NCI-H446 treated with DMSO at 0.1 percent for 48 hours (cell line): ENCODE measurements around the gene VAMP1.
"Not testable (repeated sequence)": the region's sequence is repeated elsewhere in the genome, so short reads cannot be mapped to it uniquely, and the experiment has no call there.

Experiments
- DNase-seq: peaks from one replicate; lab custom pipeline; 2025; lab: John Stamatoyannopoulos, UW

The VAMP1 gene, protein sequence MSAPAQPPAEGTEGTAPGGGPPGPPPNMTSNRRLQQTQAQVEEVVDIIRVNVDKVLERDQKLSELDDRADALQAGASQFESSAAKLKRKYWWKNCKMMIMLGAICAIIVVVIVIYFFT

DNA sequence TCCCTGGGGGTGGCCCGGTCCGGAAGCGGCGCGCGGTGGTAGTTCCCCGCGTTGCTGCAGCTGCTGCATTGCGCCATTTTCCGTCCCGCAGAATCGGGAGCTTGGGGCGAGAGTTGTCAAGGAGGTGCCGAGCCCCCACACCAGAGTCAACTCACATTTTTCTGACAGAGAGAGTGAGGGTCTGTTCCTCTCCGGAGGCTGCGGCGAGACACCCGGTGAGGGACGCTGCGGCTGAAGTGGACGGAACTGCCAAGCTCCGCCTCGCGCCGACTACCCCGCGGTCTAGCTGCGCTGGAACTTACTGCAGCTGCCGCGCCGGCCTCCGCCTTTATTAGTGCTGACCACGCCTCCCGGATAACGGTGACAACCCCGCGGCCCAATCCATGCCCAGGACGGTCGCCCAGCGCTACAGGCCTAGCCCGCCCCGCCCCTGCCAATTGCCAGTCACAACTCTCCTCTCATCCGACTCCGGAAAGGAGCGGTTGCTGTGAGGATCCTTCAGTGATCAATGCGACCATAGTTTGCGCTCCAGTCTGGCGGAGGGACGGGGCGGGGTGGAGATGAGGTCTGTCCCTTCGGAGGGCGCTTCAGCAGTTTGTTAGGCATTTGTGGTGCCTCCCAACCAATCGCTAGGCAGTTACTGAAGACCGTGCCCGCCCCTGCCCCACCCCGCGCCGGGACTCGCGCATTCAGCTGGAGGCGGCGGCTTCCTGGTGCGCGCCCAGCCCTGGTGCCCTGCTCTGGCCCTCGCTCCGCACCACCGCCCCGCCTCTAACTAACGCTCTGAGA is at the start of gene VAMP1:
Gene VAMP1, minus strand, starts transcription at position 303 of the 789 bp plus-strand sequence. Its CDS starts 146 bp downstream, at position 157.
- DNase-seq: peak; percentile 97

DNA sequence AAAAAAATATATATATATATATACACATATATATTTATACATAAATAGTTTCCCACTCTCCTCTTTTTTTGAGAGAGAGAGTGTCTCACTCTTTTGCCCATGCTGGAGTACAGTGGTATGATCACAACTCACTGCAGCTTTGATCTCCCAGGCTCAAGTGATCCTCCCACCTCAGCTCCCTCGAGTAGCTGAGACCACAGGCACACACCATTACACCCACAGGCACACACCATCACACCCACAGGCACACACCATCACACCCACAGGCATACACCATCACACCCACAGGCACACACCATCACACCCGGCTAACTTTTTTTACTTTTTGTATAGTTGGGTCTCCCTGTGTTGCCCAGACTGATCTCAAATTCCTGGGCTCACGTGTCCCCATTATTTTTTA is 49.7 kb upstream of the VAMP1 start:
- no peak for DNase-seq

DNA sequence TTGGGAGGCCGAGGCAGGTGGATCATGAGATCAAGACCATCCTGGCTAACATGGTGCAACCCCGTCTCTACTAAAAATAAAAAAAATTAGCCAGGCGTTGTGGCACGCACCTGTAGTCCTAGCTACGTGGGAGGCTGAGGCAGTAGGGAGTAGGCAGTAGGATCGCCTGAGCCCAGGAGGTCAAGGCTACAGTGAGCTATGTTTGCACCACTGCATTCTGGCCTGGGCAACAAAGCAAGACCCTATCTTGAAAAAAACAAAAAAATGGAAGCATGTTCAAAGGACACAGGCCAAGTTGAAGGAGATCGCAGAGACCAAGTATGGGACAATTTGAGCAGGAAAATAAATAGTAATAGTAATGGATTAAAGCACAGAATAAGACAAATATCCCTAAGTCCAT is 37.6 kb upstream of the VAMP1 start:
- DNase-seq: no peak

DNA sequence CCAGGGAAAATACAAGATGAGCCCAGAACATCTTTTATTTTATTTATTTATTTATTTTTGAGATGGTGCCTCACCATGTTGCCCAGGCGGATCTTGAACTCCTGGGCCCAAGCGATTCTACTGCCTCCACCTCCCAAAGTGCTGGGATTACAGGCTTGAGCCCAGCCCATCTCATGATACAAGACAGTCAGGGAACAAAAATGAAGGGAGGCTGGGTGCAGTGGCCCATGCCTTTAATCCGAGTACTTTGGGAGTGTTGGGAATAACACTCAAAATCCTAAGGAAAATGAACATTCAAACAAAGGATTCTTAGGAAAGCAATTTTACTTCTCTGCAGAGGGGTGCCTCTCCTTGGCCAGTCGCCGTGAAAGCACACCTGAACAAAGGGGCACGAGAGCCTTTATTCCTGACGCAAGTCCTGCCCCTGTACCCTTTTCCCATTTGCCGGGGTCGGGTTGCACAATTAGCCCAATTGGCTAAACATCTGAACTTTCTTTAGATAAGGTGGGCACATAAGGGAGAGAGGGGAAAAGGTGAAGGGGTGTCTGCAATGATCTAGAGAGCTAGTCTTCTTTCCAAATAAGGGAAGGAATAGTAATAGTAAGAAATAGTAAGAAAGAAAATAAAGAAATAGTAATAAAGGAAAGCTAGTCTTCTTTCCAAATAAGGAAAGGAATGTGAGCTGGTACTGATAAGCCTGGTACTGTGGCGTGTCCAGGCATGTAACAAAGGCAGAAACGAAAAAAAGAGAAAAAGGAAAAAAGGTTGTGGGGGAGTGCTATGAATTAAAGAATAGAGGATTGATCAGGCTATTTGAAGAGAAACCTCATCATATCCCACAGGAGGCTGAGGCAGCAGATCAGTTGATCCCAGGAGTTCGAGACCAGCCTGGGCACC is 36.9 kb upstream of the VAMP1 start:
- DNase-seq: no peak

DNA sequence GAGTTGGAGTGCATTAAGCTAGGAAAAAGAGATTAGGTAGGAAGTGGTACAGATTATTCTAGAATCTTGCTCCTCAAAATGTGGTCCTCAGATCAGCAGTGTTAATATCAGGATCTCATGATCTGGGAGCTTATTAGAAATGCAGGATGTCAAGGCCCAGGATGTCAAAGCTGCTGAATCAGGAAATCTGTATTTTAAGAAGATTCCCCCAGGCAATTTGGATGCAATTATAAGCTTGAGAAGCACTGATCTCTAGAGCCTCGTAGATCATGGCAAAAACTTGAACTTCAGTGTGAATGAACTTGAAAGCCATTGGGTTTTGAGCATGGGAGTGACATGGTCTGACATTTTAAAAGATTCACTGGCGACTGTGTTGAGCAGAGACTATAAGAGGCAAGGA is 30.0 kb upstream of the VAMP1 start:
- DNase-seq: no peak

DNA sequence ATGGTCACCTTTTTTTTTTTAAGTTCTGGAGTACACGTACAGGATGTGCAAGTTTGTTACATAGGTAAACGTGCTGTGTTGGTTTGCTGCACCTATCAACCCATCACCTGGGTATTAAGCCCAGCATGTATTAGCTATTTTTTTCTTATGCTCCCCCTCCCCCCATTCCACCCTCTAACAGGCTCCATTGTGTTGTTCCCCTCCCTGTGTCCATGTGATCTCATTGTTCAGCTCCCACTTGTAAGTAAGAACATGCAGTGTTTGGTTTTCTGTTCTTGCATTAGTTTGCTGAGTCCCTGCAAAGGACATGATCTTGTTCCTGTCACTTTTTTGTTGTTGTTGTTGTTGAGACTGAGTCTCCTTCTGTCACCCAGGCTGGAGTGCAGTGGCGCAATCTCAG is 26.8 kb upstream of the VAMP1 start:
- not testable (repeated sequence) for DNase-seq

DNA sequence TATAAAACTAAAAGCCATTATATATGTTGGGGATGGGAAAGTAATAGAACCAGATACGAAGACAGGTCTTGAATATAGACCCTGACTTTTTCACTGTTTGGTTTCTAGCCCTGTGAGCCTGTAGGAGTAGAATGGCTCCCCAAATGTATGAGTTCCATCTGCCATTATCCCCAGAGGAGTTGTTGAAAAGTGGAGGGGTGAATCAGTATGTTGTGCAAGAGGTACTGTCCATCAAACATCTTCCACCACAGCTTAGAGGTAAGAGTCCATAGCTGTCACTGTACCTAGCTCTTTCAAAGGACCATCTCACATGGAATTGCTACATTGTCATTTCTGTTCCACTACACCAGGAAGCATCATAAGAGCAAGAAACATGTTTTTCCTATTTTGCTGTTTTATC is 24.5 kb upstream of the VAMP1 start:
- DNase-seq: no peak

DNA sequence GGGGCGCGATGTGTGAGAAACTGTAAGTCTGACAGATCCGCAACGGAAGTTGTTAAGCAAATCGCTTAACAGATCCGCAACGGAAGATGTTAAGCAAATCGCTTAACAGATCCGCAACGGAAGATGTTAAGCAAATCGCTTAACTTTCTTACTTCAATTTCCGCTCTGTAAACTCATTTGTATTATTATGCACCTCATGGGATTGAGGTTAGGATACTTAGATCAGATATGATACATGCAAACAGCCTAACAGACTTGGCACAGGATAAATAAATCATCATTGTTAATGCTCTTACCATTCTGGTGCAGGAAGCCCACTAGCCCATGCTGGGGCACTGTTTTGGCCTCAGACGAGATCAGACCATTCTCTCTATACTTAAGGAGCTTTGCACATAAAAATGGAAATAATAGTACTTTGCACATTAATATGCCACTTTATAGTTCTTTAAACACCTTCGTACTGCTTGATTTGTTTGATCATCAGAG is 23.8 kb upstream of the VAMP1 start:
- DNase-seq: no peak

DNA sequence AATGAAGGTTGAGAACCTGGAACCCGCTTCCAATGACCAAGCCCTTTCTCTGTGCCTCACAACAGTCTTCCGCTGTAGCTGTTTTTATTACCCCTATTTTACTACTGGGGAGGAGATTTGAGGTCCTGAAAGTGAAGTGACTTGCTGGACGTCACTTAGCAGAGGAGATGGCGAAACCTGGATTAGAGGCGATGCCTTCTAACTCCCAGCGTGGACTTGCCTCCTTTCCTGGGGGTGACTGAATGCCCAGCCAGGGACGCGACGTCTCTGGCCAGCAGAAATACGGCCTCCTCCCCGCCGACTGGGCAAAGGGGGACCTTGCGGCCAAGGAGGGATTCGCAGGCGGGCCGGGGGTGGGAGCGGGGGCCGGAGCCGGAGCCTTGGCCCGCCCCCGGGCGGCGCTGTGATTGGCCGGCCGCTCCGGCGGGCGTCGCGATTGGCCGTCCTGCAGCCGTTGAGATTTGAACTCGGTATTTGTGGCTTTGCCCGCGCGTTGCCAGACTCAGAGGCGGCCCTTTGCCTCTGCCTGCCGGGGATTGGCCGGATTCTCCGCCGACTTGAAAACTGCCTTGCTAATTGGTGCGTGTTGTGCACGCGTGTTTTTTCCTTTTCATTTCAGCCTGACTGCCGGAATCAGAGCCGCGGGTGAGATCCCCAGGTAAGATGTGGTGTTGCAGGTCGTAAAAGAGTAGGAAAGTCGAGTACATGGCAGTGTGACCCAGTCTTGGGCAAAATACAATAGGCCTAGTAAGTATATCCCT is 23.2 kb upstream of the VAMP1 start, which contains the start of gene NCAPD2:
Gene NCAPD2, plus strand, starts transcription at position 606 of the 761 bp plus-strand sequence. CDS start 997 bp downstream, outside the sequence.
- DNase-seq: peak; percentile 97

DNA sequence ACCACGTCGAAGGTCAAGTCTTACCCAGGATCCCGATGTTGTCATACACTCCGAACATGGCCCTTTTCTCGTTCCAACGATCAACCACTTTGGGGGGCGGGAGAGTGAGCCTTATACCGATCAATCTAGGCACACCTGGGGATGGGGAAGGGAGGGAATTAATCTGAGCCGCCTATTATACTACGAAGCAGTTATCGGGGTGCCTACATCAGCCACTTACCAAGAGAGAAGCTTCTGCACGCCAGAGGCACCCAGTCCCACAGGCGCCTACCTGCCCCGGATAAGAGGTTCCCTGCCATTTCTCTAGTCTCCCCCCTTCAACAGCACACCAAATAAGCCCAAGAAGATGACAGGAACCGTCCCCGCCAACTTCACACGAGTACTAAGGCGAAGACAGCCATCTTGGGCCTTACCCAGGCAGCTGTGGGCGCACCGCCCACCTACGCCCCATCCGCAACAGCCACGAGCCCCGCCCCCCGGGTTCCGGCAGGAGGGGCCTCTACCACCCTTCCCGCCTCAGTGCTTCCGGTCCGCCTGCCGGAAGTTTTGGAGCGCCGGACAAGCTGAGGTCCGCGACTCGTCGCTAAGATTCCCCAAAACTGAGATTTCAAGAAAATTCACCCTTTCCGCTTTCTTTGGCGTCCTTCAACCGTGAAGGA is 22.5 kb upstream of the VAMP1 start, which contains the start of gene MRPL51:
Gene MRPL51, minus strand, starts transcription at position 425 of the 659 bp plus-strand sequence. Its CDS starts 126 bp downstream, at position 299.
- DNase-seq: peak; percentile 94

DNA sequence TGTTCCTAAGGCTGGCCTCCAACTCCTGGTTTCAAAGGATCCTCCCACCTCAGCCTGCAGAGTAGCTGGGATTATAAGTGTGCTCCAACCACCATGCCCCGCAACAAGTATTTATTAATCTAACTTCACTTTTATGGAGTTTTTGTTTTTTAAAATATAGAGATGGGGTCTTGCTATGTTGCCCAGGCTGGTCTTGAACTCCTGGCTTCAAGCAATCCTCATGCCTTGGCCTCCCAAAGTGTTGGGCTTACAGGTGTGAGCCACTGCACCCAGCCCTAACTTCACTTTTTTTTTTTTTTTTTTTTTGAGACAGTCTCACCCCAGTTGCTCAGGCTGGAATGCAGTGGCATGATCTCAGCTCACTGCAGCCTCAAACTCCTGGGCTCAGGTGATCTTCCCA is 20.2 kb upstream of the VAMP1 start:
- not testable (repeated sequence) for DNase-seq

DNA sequence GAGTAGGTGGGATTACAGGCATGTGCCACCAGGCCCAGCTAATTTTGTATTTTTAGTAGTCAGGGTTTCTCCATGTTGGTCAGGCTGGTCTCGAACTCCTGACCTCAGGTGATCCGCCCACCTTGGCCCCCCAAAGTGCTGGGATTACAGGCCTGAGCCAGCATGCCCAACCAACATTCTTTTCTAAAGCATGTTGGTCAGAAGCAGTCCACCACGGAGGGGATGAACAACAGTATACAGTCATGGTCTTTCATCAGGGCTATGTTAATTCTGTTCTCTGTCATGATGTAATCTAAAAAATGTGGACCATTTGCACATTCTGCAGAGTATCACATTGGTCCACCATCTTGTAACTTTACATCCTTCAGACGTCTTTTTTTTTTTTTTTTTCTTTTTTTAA is 19.0 kb upstream of the VAMP1 start:
- no peak for DNase-seq

DNA sequence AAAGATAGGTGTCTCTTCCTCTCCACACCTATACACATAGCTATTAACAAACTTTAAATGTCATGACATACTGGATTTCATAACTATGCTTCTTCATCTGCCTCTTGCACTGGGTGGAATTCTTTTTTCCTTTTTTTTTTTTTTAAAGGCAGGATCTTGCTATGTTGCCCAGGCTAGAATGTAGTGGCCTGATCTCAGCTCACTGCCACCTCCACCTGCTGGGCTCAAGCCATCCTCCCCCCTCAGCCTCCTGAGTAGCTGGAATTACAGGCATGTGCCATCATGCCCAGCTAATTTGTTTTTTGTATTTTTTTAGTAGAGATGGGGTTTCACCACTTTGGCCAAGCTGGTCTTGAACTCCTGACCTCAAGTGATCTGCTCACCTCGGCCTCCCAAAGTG is 17.8 kb upstream of the VAMP1 start:
- no peak for DNase-seq

DNA sequence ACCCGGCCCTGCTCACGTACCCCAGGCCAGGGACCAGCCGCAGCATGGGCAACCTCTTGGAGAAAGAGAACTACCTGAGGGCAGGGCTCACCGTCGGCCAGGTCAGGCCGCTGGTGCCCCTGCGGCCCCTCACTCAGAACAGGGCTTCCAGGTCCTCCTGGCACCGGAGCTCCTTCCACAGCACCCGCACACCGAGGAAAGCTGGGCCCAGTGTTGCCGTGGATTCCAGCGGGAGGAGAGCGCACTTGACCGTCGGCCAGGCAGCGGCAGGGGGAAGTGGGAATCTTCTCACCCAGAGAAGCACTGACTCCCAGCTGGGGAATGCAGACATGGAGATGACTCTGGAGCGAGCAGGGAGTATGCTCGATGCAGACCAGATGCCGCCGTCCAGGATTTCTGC is 7.9 kb upstream of the VAMP1 start:
- DNase-seq: no peak

DNA sequence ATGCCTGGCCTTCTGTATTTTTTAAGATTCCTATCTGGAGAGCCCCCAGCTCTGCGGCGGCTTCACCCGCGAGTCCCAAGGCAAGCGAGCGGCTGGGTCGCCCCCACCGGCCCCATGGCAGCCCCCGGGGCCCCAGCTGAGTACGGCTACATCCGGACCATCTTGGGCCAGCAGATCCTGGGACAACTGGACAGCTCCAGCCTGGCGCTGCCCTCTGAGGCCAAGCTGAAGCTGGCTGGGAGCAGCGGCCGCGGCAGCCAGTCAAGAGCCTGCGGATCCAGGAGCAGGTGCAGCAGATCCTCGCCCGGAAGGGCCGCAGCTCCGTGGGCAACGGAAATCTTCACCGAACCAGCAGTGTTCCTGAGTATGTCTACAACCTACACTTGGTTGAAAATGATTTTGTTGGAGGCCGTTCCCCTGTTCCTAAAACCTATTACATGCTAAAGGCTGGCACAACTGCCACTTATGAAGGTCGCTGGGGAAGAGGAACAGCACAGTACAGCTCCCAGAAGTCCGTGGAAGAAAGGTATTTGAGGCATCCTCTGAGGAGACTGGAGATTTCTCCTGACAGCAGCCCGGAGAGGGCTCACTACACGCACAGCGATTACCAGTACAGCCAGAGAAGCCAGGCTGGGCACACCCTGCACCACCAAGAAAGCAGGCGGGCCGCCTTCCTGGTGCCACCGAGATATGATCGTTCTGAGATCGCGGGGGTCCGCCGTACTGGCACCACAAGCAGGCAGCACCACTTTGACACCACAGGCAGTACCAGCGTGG is 7.3 kb upstream of the VAMP1 start:
- not testable (repeated sequence) for DNase-seq

DNA sequence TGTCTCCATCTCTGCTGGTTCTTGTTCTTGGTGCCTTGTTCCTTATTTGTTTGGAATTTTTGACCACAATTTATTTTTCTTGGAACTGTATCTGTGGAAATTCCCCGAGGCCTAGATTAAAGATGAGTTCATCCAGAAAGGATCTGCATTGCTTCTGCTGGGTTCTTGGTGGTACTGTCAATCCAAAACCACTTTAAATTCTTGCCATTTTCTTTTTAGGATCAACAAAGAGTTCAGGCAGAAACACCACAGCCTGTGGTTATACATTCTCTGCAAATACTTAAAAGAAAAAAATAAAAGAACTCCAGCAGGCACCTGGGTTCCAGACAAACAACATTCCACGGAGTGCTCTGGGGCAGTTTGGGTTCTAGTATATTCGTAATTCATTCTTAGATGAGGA is 6.0 kb upstream of the VAMP1 start:
- DNase-seq: no peak

DNA sequence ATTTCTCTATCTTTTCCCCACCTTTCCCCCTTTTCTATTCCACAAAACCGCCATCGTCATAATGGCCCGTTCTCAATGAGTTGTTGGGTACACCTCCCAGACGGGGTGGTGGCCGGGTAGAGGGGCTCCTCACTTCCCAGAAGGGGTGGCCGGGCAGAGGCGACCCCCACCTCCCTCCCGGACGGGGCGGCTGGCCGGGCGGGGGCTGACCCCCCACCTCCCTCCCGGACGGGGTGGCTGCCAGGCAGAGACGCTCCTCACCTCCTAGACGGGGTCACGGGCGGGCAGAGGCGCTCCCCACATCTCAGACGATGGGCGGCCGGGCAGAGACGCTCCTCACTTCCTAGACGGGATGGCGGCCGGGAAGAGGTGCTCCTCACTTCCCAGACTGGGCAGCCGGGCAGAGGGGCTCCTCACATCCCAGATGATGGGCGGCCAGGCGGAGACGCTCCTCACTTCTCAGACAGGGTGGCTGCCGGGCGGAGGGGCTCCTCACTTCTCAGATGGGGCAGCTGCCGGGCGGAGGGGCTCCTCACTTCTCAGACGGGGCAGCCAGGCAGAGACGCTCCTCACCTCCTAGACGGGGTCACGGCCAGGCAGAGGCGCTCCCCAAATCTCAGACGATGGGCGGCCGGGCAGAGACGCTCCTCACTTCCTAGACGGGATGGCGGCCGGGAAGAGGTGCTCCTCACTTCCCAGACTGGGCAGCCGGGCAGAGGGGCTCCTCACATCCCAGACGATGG is 4.9 kb upstream of the VAMP1 start:
- DNase-seq: not testable (repeated sequence)

DNA sequence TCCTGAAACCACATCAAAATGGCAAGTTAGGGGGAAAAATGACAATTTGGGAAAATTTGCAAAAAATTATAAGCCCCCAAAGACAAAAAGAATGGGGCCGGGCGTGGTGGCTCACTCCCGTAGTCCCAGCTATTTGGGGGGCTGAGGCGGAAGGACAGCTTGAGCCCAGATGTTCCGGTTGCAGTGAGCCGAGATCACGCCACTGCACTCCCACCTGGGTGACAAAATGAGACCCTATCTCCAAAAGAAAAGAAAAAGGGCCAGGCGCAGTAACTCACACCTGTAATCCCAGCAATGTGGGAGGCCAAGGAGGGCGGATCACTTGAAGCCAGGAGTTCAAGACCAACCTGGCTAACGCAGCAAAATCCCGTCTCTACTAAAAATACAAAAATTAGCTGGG is 2.0 kb upstream of the VAMP1 start:
- DNase-seq: no peak

DNA sequence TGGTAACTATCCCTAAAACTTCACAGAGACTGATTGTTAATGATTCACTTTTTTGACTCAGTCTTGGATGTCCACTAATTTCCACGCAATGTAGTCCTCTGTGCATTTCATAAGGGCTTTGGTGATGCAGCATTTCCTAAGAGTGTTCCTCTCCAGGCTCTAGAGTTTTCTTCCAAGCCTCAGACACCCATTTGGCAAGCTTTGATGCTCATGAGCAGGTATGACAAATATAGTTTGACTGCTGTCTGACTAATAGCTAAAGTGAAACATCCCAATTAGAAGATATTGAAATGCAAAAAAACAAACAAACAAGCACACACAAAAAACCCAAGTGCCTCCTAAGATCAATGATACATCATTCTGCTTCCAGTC is 1.5 kb upstream of the VAMP1 start:
- no peak for DNase-seq
